SH-SY5Y (cell line): ENCODE measurements around the gene GRID2.

Experiments used
- GATA2 ChIP-seq: IDR thresholded peaks from 2 replicates; pipeline ENCODE4 v1.6.1; 2011; ENCODE audit warnings: mild to moderate bottlenecking, low read depth, low read length
- GATA3 ChIP-seq: IDR thresholded peaks from 2 replicates; pipeline ENCODE4 v1.6.1; 2011; ENCODE audit warnings: low read depth, mild to moderate bottlenecking, low read length, moderate library complexity

DNA sequence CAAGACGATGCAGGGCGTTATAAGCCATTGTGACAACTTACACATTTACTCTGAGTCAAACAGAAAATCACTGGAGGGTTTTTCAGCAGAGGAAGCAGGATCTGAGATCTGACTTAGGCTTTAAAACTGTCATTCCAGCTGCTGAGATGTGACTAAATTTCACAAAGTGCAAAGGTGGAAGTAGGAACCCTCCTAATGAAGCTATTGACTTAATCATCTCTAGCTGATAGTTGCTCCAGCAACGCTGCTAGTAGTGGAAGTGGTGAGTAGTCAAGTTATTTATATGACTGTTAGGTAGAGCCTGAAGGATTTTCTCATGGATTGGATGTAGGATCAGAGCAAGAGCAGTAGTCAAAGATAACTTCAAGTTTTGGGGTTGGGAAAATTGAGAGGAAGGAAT lies 218.6 kb downstream of the GRID2 start:
- TF ChIP-seq GATA2 (no peak), GATA3 (no peak)
